H54 (cell line): ENCODE results near the gene PGM3.

Experiments
- DNase-seq: peaks from one replicate; pipeline ENCODE4 v3.0.0; 2011; ENCODE audit warnings: low spot score, mixed read lengths; ENCODE audit not compliant: insufficient read length
- FAIRE-seq: peaks from 3 replicates; lab custom pipeline; 2011; peaks lifted over from hg19 to GRCh38; lab: Jason Lieb, UNC
- POLR2A ChIP-seq: IDR thresholded peaks from 2 replicates; pipeline ENCODE4 v1.6.1; 2011; ENCODE audit warnings: low read depth, mild to moderate bottlenecking, low read length

PGM3 gene

GRCh38 chr6:83119742-83120300 lies 73.2 kb downstream of the PGM3 start:
- DNase-seq (no peak), FAIRE-seq (peak; percentile 45)
- TF ChIP-seq POLR2A, result no peak

- no peak for DNase-seq
- TF ChIP-seq POLR2A, result no peak
- no peak for FAIRE-seq
Observed at GRCh38 chr6:83117802-83118201, 75.3 kb downstream of the PGM3 start.
